Transverse colon (tissue), 4 donors: Measurements from ENCODE around the gene PEX10. TPM values are rescaled to one million over a fixed set of nuclear protein-coding genes. Genes with fewer than 3 reads are reported as not detected.

Experiments
- DNase-seq: peaks from one replicate; pipeline ENCODE4 v3.0.0-alpha.2; 2019
- H3K27ac ChIP-seq, 4 donors: fragments of 200-600 bp; sonication (generic); 2 replicates each; pipeline ENCODE4 v1.5.1; 2016 to 2018; ENCODE audit warnings: inconsistent platforms in 4 of 4
- H3K27me3 ChIP-seq: fragments of 200-600 bp; sonication (generic); 2 replicates; pipeline ENCODE4 v1.5.1; 2017; ENCODE audit warnings: inconsistent platforms
- H3K36me3 ChIP-seq, 4 donors: fragments of 200-600 bp; sonication (generic); 2 replicates each; pipeline ENCODE4 v1.5.1; 2017 to 2019; ENCODE audit warnings: inconsistent platforms in 4 of 4
- H3K4me1 ChIP-seq, 4 donors: fragments of 200-600 bp; sonication (generic); 2 replicates each; pipeline ENCODE4 v1.5.1; 2017 to 2020; ENCODE audit warnings: inconsistent platforms in 4 of 4
- H3K4me3 ChIP-seq, 4 donors: fragments of 200-600 bp; sonication (generic); 1 replicate in 1 of 4; 2 replicates in 3 of 4; pipeline versions ENCODE4 v1.5.1 to v1.6.1; 2017 to 2019; ENCODE audit warnings: inconsistent platforms in 4 of 4
- H3K9me3 ChIP-seq, 2 donors: fragments of 200-600 bp; sonication (generic); 2 replicates each; pipeline ENCODE4 v1.5.1; 2017 to 2019; ENCODE audit warnings: inconsistent platforms in 2 of 2
- EP300 ChIP-seq: sonication (generic); formaldehyde crosslinking; IDR thresholded peaks from one replicate; pipeline ENCODE4 v1.6.1; 2017; ENCODE audit warnings: antibody characterized with exemption, low read depth
- POLR2A ChIP-seq: fragments of 450-650 bp; IDR thresholded peaks from one replicate; pipeline ENCODE4 v1.6.1; 2016; ENCODE audit warnings: antibody characterized with exemption, mild to moderate bottlenecking, moderate library complexity
- POLR2AphosphoS5 ChIP-seq, 3 donors: sonication (generic); formaldehyde crosslinking; IDR thresholded peaks; one replicate each; pipeline ENCODE4 v1.6.1; 2016; ENCODE audit warnings: antibody characterized with exemption in 3 of 3
- WGBS, 2 donors: methylation state at CpG; one replicate each; pipeline ENCODE4 v1.1.5; 2018; ENCODE audit warnings: low coverage in 1 of 2; 5-methylcytosine and 5-hydroxymethylcytosine counted together
- in situ Hi-C, 4 donors: fragments of 200-750 bp; cut with MboI; loops; one replicate each; pipeline versions ENCODE4 v1.15.0 to v1.15.1; 2017; ENCODE audit warnings: low sequenced_read_pairs in 3 of 4, low pct_ligation_motif_present in 1 of 4, low pct_unique_long_range_greater_than_20kb in 1 of 4
- intact Hi-C: fragments of 100-400 bp; cut with DNase I; formaldehyde crosslinking; loops from one replicate; pipeline ENCODE4 v1.15.1; 2023; ENCODE audit warnings: low total_unique reads
- total RNA-seq, 4 donors: library from RNA; depleted of rRNA; stranded (reverse); fragments of >200 nt; gene quantifications; one replicate each; pipeline ENCODE4 v1.1.0, GENCODE V29; 2016
- TF ChIP-seq, protein P1 (sequence below), 5 experiments: fragments of 200-600 bp in 3 of 5; fragments of 450-650 bp in 2 of 5; sonication (generic) in 3 of 5; IDR thresholded peaks; 1 replicate in 2 of 5; 2 replicates in 3 of 5; pipeline ENCODE4 v1.5.1; 2016 to 2017; ENCODE audit warnings: antibody characterized with exemption in 5 of 5, inconsistent platforms in 3 of 5, mild to moderate bottlenecking in 2 of 5, moderate library complexity in 1 of 5

Gene PEX10
- total RNA-seq, 4 donors from 2014 or later, result 16.9 to 28.8 (median 21.3) TPM

DNA sequence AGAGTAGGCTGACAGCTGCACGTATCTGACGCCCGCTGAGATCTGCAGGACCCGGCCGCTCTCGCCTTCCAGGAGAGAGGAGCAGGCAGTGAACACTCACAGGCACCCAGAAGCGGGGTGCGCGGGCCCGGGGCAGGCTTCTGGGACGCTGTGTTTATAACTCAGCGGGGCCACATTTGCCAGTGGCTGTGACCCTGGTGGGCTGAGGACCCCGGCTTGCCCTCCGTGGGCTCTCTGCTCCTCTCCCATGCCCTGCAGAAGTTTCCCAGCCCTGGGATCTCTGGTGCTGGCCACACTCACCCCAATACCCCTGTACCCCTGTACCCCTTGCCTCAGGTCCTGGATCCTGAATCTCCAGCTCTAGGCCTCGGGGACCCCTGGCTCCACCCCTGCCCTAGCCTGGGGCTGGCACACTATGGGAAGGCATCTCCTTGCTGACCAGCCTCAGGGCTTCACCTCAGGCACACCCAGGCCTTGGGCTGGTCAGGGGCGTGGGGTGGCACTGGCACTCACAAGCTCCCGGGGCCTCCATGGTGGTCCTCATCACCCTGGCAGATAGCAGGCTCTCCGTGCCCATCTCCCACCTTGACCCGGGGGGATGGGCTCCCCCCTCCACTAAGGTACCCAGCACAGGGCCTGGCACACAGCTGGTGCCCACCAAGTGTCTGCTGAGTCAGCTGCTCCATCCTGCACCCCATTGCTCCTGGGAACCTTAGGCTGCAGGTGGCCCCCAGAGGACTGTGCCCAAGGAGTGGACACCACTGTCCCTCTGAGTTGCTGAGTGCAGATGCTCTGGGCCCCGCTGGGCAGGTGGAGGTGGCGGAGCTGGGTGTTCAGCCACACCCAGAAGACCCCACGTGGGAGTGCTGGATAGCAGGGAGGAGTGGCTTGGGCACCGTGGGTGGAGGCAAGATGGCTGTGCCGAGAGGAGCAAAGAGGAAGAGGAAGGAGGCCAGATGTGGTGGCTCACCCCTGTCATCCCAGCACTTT, 53.4 kb downstream of the PEX10 start:
- no peak overlapping the region for H3K27ac ChIP-seq
- DNase-seq, result no peak
- intact Hi-C loops (no loop called here), in situ Hi-C loops (no loop called here)
- WGBS, 2 donors, result 89% methylated on average over 24 of the region's 24 CpGs; no CpG with 5 or more reads in 1 of the 2 donors
- TF ChIP-seq POLR2A (no peak), POLR2AphosphoS5 (IDR thresholded peaks at IDR 0.05) (no peak), EP300 (no peak)
- TF ChIP-seq, protein P1, sequence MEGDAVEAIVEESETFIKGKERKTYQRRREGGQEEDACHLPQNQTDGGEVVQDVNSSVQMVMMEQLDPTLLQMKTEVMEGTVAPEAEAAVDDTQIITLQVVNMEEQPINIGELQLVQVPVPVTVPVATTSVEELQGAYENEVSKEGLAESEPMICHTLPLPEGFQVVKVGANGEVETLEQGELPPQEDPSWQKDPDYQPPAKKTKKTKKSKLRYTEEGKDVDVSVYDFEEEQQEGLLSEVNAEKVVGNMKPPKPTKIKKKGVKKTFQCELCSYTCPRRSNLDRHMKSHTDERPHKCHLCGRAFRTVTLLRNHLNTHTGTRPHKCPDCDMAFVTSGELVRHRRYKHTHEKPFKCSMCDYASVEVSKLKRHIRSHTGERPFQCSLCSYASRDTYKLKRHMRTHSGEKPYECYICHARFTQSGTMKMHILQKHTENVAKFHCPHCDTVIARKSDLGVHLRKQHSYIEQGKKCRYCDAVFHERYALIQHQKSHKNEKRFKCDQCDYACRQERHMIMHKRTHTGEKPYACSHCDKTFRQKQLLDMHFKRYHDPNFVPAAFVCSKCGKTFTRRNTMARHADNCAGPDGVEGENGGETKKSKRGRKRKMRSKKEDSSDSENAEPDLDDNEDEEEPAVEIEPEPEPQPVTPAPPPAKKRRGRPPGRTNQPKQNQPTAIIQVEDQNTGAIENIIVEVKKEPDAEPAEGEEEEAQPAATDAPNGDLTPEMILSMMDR (IDR thresholded peaks at IDR 0.05), result no peak
- no peak overlapping the region for H3K4me3 ChIP-seq
- H3K4me1 ChIP-seq, result no peaks in the 10 kb centered on the region
- no peaks in the 10 kb centered on the region for H3K27me3 ChIP-seq
- no peaks in the 10 kb centered on the region for H3K36me3 ChIP-seq
- no peaks in the 10 kb centered on the region for H3K9me3 ChIP-seq

GRCh38 chr1:2358072-2358471, 54.3 kb downstream of the PEX10 start:
- H3K27ac ChIP-seq, result no peak overlapping the region
- in situ Hi-C loops, result no loop called here
- H3K9me3 ChIP-seq, result no peaks in the 10 kb centered on the region
- H3K27me3 ChIP-seq, result no peaks in the 10 kb centered on the region
- TF ChIP-seq POLR2A (no peak), POLR2AphosphoS5 (IDR thresholded peaks at IDR 0.05) (no peak), EP300 (no peak)
- TF ChIP-seq, protein P1 (IDR thresholded peaks at IDR 0.05), result no peak
- DNase-seq, result no peak
- no peaks in the 10 kb centered on the region for H3K36me3 ChIP-seq
- no peaks in the 10 kb centered on the region for H3K4me1 ChIP-seq
- 89% methylated on average over 8 of the region's 13 CpGs; no CpG with 5 or more reads in 1 of the 2 donors for WGBS, 2 donors
- intact Hi-C loops, result no loop called here
- no peak overlapping the region for H3K4me3 ChIP-seq

- 86% methylated on average over 34 of the region's 37 CpGs; no CpG with 5 or more reads in 1 of the 2 donors for WGBS, 2 donors
- DNase-seq, result no peak
- Histone ChIP-seq H3K4me3 (no peak overlapping the region), H3K27me3 (no peaks in the 10 kb centered on the region), H3K4me1 (no peaks in the 10 kb centered on the region), H3K27ac (no peak overlapping the region), H3K36me3 (no peaks in the 10 kb centered on the region), H3K9me3 (no peaks in the 10 kb centered on the region)
- intact Hi-C loops, result no loop called here
- TF ChIP-seq EP300 (no peak), POLR2A (no peak), POLR2AphosphoS5 (IDR thresholded peaks at IDR 0.05) (no peak)
- TF ChIP-seq, protein P1 (IDR thresholded peaks at IDR 0.05), result no peak
- in situ Hi-C loops, result no loop called here
These were observed 55.2 kb downstream of the PEX10 start for GRCh38 chr1:2356911-2357845.

DNA sequence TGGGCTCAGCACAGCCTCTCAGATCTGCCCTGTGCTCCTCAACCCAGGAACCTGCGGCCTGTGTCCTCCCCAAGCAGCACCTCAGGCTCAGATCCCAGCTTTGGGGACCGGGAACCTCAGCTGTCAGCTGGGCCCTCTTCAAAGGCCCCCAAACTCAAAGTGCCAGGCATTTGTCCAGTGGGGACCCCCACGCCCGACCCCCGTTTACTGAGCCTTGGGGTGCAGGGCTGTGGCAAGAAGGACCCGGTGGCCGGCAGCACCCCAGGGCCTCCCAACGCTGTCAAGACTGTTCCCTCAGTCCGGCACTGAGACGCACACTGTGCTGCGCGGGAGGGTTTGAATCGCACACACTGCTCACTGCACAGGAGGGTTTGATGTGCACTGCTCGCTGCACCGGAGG, 56.0 kb downstream of the PEX10 start:
- 97% methylated on average over 8 of the region's 15 CpGs; no CpG with 5 or more reads in 1 of the 2 donors for WGBS, 2 donors
- Histone ChIP-seq H3K27me3 (no peaks in the 10 kb centered on the region), H3K36me3 (no peaks in the 10 kb centered on the region), H3K27ac (no peak overlapping the region), H3K4me3 (no peak overlapping the region), H3K4me1 (no peaks in the 10 kb centered on the region), H3K9me3 (no peaks in the 10 kb centered on the region)
- no peak for DNase-seq
- intact Hi-C loops (no loop called here), in situ Hi-C loops (no loop called here)
- TF ChIP-seq EP300, result no peak
- no peak for TF ChIP-seq POLR2AphosphoS5 (IDR thresholded peaks at IDR 0.05)
- TF ChIP-seq, protein P1 (IDR thresholded peaks at IDR 0.05), result no peak
- no peak for TF ChIP-seq POLR2A
